AG08395 (cell line): Measurements from ENCODE around the gene TXNRD3.
A peak's percentile ranks its signal among the peaks of the same experiment; 100 is the strongest.
"Not testable (repeated sequence)": the region's sequence is repeated elsewhere in the genome, so short reads cannot be mapped to it uniquely, and the experiment has no call there.

Experiments
- DNase-seq: peaks from one replicate; pipeline ENCODE4 v3.0.0; 2012; ENCODE audit warnings: mixed read lengths, low spot score

Gene TXNRD3

DNA sequence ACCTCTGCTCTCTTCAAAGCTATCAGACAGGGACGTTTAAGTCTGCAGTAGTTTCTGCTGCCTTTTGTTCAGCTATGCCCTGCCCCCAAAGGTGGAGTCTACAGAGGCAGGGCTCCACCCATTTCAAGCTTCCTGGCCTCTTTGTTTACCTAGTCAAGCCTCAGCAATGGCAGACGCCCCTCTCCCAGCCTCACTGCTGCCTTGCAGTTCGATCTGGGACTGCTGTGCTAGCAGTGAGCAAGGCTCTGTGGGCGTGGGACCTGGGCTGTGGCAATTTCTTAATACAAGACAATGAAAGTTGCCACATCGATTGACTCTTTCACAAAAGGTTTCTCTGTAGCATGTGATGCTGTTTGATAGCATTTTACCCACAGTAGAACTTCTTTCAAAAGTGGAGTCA lies 63.4 kb downstream of the TXNRD3 start:
- not testable (repeated sequence) for DNase-seq

DNA sequence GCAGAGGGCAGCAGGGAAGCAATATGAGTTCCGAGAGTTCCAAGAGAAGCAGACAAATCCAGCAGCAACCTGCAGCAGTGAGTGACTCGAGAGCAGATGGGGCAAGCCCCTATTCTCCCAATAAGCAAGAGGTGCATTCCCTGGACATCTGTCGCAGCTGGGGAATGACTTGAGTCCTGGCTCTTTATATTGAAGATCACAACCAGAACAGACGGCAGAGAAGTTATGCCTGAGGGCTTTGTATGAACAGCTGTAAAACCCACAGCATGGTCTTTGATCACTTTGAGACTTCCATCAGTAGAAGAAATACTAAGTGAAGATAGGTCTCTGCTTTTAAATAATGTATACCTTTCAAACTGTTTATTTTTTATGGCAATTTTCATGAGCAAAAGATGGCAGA lies 72.6 kb downstream of the TXNRD3 start:
- no peak for DNase-seq

- no peak for DNase-seq
These were observed 73.4 kb downstream of the TXNRD3 start for GRCh38 chr3:126581569-126581968.

GRCh38 chr3:126580746-126581145 lies 74.2 kb downstream of the TXNRD3 start:
- no peak for DNase-seq

DNA sequence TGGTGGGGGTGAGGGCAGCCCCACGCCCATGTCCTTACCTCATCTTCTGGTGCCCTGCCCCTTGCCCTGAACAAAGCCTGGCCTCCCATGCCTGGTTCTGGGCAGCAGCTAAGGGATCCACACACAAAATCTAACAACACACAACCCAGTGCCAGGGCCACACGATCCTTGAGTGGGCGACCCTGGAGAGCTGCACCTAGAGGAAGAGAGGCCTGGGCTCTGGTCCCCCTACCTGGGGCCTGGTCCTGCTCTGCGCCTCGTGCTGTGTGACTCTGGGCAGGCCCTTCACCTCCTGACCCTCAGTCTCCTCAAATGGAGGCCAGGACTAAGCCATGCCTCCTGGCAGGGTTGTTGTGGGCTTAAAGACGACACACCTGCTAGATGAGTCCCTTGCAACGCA lies 76.2 kb downstream of the TXNRD3 start:
- no peak for DNase-seq

DNA sequence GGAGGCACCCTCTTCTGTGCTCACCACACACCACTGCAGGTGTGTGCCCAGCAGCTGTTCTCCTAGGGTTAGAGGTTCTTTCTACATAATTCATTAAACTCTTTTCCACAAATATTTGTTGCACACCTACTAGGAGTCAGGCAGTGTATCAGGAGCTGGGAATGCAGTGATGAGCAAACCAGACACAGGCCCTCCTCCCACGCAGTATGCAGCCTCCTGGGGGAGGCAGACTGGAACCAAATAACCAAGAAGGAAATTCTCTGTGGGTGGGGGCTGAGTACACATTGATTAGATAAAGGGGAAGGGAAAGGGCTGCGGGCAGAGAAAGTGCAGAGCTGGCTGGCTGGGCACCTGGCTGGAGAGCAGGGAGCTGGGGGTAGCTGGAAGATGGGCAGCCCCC lies 77.7 kb downstream of the TXNRD3 start:
- DNase-seq: peak; percentile 1

DNA sequence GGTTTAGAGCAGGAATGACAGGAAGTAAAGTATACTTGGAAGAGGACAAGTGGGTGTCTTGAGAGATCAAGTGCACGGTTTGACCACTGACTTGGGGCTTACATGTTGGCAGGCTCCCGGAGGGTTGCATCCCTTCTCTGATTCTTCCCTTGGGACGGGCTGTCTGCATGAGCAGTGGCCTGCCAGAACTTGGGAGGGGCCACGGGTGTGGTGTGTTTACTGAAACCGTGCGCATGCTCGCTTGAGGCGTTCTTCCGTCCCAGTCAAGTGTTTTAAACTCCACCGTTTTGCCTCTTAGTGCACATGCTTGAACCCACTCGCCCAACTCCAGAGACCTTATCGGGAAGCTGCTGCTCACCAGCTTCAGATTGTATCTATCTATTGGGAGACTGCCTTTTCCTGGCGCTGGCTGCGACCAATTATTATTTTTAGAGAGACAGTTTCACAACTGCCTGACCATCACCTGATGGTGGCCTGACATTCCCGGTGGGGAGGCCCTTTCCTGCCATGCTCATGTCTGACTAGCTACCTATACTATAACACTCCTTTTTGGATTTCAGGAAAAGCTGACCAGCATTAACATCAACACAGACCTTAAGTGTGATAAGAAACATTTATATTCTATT lies 81.3 kb downstream of the TXNRD3 start:
- DNase-seq: no peak

DNA sequence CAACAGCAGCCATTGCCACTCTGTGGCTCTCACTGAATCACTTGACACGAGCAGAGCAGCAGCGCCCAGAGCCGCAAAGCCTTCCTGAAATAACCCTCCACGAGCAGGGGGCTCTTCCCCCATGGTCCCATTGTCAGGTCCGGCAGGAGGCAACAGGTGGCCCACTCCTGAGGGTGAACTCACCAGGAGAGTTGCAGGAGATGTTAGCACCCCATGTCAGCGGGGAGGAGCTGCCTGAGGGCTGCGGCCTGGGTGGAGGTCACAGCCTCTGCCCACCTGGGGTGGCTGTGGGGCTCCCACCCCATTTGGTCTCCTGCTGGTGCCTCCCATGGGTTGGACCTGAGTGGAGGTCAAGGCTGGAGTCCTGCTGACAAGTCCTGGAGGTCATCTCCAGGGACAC lies 83.8 kb downstream of the TXNRD3 start:
- DNase-seq: no peak

- no peak for DNase-seq
These were observed 84.8 kb downstream of the TXNRD3 start for GRCh38 chr3:126570103-126570541.

GRCh38 chr3:126569390-126569975 lies 85.4 kb downstream of the TXNRD3 start:
- no peak for DNase-seq

- no peak for DNase-seq
These were observed 86.1 kb downstream of the TXNRD3 start for GRCh38 chr3:126568776-126569342.

DNA sequence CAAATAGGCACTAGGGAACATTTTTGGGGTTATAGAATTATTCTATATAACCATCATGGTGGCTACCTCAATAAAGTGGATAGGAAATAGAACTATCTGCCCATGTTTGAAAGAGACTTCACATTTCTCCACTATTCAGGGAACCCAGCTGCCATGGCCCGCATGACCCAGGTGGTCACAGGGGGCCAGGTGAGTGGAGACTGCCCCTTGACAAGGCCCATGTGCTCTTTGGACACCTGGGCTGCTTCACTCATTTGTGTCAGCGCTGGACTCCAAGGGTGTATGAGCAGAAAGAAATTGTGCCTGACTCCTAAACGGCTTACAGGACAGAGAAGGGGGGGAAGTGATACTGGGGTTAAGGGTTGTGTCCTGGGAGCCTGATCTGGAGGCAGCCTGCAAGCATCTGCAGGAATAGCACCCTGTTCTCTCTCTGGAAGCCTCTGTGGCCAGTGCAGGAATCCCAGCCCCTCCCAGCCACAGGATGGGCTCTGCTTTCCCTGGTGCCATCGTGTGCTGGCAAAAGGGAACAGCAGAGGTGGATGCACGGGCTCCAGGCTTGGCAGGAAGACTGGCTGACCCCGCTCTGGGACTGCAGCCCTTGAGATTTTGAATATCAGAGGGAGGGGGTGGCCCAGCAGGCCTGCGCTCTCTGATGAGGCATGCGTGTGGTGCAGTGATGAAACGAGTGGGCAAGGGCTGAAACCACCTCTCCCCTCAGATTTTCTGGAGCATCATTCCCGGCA lies 87.1 kb downstream of the TXNRD3 start:
- peak; percentile 32 for DNase-seq

- DNase-seq: no peak
These were observed 92.1 kb downstream of the TXNRD3 start for GRCh38 chr3:126562737-126563276.

DNA sequence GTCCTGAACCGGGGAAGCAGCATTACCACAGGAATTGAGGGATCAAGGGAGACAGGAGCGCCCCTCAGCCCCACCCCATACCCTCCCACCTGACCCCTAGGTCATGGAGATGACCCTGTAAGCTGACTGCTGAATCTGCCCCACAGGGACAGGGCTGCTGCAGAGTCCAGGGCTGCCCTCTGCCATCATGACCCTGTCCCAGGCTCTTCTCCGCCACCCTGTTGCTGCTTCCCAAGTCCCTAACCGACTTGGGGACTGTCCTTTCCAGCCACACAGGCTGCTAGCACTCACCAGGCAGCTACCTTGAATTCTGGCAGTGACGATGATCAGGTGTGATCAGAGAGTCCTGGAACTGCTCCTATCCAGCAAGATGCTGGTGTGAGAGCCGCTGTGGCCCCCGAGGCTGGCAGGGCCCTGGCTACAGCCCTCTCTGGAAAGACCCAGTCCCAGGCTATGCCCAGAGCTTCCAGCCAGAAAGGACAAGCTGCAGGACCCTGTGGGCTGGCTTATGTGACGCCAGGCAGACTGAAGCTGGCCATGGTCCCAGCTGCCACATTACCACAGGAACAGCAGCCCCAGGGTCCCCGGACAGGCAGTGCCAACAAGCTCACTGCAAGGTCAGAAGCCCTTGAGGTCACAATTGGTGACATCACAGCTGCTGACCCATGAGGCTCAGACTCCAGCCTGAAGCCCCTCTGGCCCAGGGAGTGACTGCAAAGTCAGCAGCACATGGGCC lies 96.4 kb downstream of the TXNRD3 start, which contains the start of gene C3orf22:
Gene C3orf22 (minus strand): TSS at position 597 of the 736 bp plus-strand sequence. CDS start 5,542 bp downstream, outside the sequence.
- DNase-seq: no peak

DNA sequence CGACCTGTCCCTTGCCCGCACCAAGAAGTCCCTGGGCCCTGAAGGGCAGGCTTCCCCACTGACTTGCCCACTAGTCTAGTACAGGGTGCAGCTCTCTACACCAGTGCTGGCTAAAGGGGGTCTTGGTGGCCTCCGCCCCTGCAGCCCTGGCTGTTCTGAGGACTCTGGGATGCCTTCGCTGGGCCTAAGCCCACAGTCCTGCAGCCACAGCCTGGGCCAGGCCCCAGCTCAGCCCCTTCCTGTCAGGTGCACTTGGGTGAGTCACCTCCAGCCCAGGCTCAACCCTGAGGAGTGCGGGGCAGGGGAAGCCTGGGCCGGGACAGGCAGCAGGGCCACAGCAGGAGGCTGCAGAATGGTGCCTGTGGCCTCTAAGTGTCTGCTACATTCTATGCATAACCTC lies 97.2 kb downstream of the TXNRD3 start:
- peak; percentile 37 for DNase-seq

- no peak for DNase-seq
These were observed 97.5 kb downstream of the TXNRD3 start for GRCh38 chr3:126557415-126557745.
